ENCODE measurements around the gene MCM7. TPM values are rescaled to one million over a fixed set of nuclear protein-coding genes. Genes with fewer than 3 reads are reported as not detected.
A peak's percentile ranks its signal among the peaks of the same experiment; 100 is the strongest.

The MCM7 gene
- total and polyA plus RNA-seq, 2 of the 13 experiments (the other 11 are each of a cell fraction or from before 2014, with no cell fraction given), result 84.5 to 214 TPM

- TF ChIP-seq ZBTB37 (CRISPR knock-in tag; IDR thresholded peaks at IDR 0.05) (no peak), ZNF451 (CRISPR knock-in tag; IDR thresholded peaks at IDR 0.05) (no peak), CEBPB (IDR thresholded peaks at IDR 0.05; ENCODE audit: borderline replicate concordance, low read depth, low read length) (no peak), TMF1 (CRISPR knock-in tag; IDR thresholded peaks at IDR 0.05; ENCODE audit: low read depth) (no peak), FOXJ3 (CRISPR knock-in tag; IDR thresholded peaks at IDR 0.05; ENCODE audit: borderline replicate concordance) (no peak), NFE2 (CRISPR knock-in tag; IDR thresholded peaks at IDR 0.05) (no peak), GTF2F1 (IDR thresholded peaks at IDR 0.05; ENCODE audit: low read length) (no peak), MTA3 (CRISPR knock-in tag; IDR thresholded peaks at IDR 0.05) (no peak), ZNF780A (CRISPR knock-in tag; IDR thresholded peaks at IDR 0.05) (no peak), ZFP82 (CRISPR knock-in tag; IDR thresholded peaks at IDR 0.05; ENCODE audit: borderline replicate concordance) (no peak), ZNF784 (CRISPR knock-in tag; IDR thresholded peaks at IDR 0.05; ENCODE audit: borderline replicate concordance) (no peak), GATAD1 (CRISPR knock-in tag; IDR thresholded peaks at IDR 0.05) (no peak), ZMAT3 (CRISPR knock-in tag; conservative IDR thresholded peaks at IDR 0.05) (no peak), GABPA (IDR thresholded peaks at IDR 0.05; ENCODE audit: low read depth, low read length) (no peak), GABPA (CRISPR knock-in tag; IDR thresholded peaks at IDR 0.05; ENCODE audit: low read depth) (peak; percentile 44), CENPBD1 (CRISPR knock-in tag; IDR thresholded peaks at IDR 0.05; ENCODE audit: borderline replicate concordance, low read depth) (no peak), ZNF274 (CRISPR knock-in tag; IDR thresholded peaks at IDR 0.05) (no peak), ZKSCAN8 (CRISPR knock-in tag; IDR thresholded peaks at IDR 0.05; ENCODE audit: borderline replicate concordance) (no peak), CCDC6 (CRISPR knock-in tag; IDR thresholded peaks at IDR 0.05) (0 out of 2 replicates have a peak, but pooled peaks have one; percentile 18), EZH2 (conservative IDR thresholded peaks at IDR 0.05; ENCODE audit: low read depth, low read length) (no peak), ISL2 (CRISPR knock-in tag; IDR thresholded peaks at IDR 0.05) (no peak), ZNF18 (CRISPR knock-in tag; IDR thresholded peaks at IDR 0.05; ENCODE audit: insufficient replicate concordance) (peak; percentile 16), ZNF430 (CRISPR knock-in tag; IDR thresholded peaks at IDR 0.05) (0 out of 2 replicates have a peak, but pooled peaks have one; percentile 17), JUND (CRISPR knock-in tag; IDR thresholded peaks at IDR 0.05) (no peak)
- TF ChIP-seq, protein P1, sequence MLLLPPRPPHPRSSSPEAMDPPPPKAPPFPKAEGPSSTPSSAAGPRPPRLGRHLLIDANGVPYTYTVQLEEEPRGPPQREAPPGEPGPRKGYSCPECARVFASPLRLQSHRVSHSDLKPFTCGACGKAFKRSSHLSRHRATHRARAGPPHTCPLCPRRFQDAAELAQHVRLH (CRISPR knock-in tag; IDR thresholded peaks at IDR 0.05; ENCODE audit: borderline replicate concordance, low read depth), result no peak
- TF ChIP-seq, protein P2, sequence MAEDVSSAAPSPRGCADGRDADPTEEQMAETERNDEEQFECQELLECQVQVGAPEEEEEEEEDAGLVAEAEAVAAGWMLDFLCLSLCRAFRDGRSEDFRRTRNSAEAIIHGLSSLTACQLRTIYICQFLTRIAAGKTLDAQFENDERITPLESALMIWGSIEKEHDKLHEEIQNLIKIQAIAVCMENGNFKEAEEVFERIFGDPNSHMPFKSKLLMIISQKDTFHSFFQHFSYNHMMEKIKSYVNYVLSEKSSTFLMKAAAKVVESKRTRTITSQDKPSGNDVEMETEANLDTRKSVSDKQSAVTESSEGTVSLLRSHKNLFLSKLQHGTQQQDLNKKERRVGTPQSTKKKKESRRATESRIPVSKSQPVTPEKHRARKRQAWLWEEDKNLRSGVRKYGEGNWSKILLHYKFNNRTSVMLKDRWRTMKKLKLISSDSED (CRISPR knock-in tag; IDR thresholded peaks at IDR 0.05), result no peak
Observed at GRCh38 chr7:100119970-100120732, 19.0 kb upstream of the MCM7 start (continued).

All from HepG2 (cell line).